PC-3 (cell line): ENCODE data around the gene COL27A1. TPM values are rescaled to one million over a fixed set of nuclear protein-coding genes. Genes with fewer than 3 reads are reported as not detected.

Experiments used
- ATAC-seq: fragments of 200-7000 bp; cut with Tn5 transposase; 2 replicates; pipeline ENCODE4 v1.9.1; 2020; ENCODE audit warnings: mild to moderate bottlenecking, moderate library complexity
- BruUV-seq: library from RNA; stranded (reverse); fragments of 400-500 nt; replicated peaks from 2 replicates; lab custom pipeline; 2021; lab: Mats Ljungman, UMichigan
- CTCF ChIA-PET: fragments of 300-600 bp; sonication (Branson Sonifier 250); formaldehyde crosslinking; loops from one replicate; lab custom pipeline; 2022; ENCODE audit warnings: antibody characterized with exemption; lab: Charles Lee
- POLR2A ChIA-PET: fragments of 300-600 bp; sonication (Branson Sonifier 250); formaldehyde crosslinking; loops from one replicate; lab custom pipeline; 2022; ENCODE audit warnings: antibody characterized with exemption; ENCODE audit not compliant: unreplicated experiment; lab: Charles Lee
- DNase-seq: peaks from one replicate; pipeline ENCODE4 v3.0.0-alpha.2; 2015
- H2AFZ ChIP-seq: fragments of 300-600 bp; sonication (generic); 2 replicates; pipeline ENCODE4 v1.6.0; 2016; ENCODE audit warnings: antibody characterized with exemption, low read length
- H3F3A ChIP-seq: fragments of 300-600 bp; sonication (generic); one replicate; pipeline ENCODE4 v1.6.0; 2017; ENCODE audit warnings: antibody characterized with exemption, low read length, control low read depth, mild to moderate bottlenecking; ENCODE audit not compliant: unreplicated experiment
- H3K27ac ChIP-seq: fragments of 300-600 bp; sonication (generic); 2 replicates; pipeline ENCODE4 v1.5.1; 2016; ENCODE audit warnings: mild to moderate bottlenecking, low read length
- H3K27me3 ChIP-seq: fragments of 300-600 bp; sonication (generic); 2 replicates; pipeline ENCODE4 v1.6.1; 2016; ENCODE audit warnings: low read length, mixed read lengths
- H3K36me3 ChIP-seq: fragments of 300-600 bp; sonication (generic); 2 replicates; pipeline ENCODE4 v1.6.1; 2016; ENCODE audit warnings: low read depth, mixed run types, low read length, mixed read lengths
- H3K4me1 ChIP-seq: fragments of 300-600 bp; sonication (generic); 2 replicates; pipeline ENCODE4 v1.5.1; 2016; ENCODE audit warnings: low read length; ENCODE audit not compliant: insufficient read depth
- H3K4me2 ChIP-seq: fragments of 300-600 bp; sonication (generic); 2 replicates; pipeline ENCODE4 v1.6.0; 2016; ENCODE audit warnings: low read length
- H3K4me3 ChIP-seq: fragments of 300-600 bp; sonication (generic); 2 replicates; pipeline ENCODE4 v1.5.1; 2016; ENCODE audit warnings: mild to moderate bottlenecking, low read length, mixed read lengths
- H3K79me2 ChIP-seq: fragments of 300-600 bp; sonication (generic); 2 replicates; pipeline ENCODE4 v1.6.1; 2017; ENCODE audit warnings: low read length, mixed read lengths
- H3K9ac ChIP-seq: fragments of 300-600 bp; sonication (generic); 2 replicates; pipeline ENCODE4 v1.6.0; 2016; ENCODE audit warnings: mild to moderate bottlenecking, low read length
- H3K9me2 ChIP-seq: fragments of 300-600 bp; sonication (generic); replicated peaks from 2 replicates; pipeline ENCODE4 v1.6.1; 2016; ENCODE audit warnings: mixed run types, low read length, mixed read lengths
- H3K9me3 ChIP-seq: fragments of 300-600 bp; sonication (generic); 2 replicates; pipeline ENCODE4 v1.6.1; 2016; ENCODE audit warnings: low read length, mixed read lengths
- H4K20me1 ChIP-seq: fragments of 300-600 bp; sonication (generic); 2 replicates; pipeline ENCODE4 v1.6.1; 2016; ENCODE audit warnings: low read length, mixed read lengths
- EZH2 ChIP-seq: fragments of 300-600 bp; sonication (generic); IDR thresholded peaks from one replicate; pipeline ENCODE4 v1.6.1; 2017; ENCODE audit warnings: antibody characterized with exemption, mild to moderate bottlenecking, low read length; ENCODE audit not compliant: unreplicated experiment
- EZH2phosphoT487 ChIP-seq: fragments of 300-600 bp; sonication (generic); IDR thresholded peaks from 2 replicates; pipeline ENCODE4 v1.6.1; 2018; ENCODE audit warnings: mild to moderate bottlenecking, antibody characterized with exemption, low read length, borderline replicate concordance
- intact Hi-C: fragments of 100-400 bp; cut with micrococcal nuclease; formaldehyde crosslinking; loops from 2 replicates; pipeline ENCODE4 v1.9.0; 2023
- total RNA-seq: library from RNA; depleted of rRNA; stranded (reverse); fragments of >200 nt; gene quantifications from 2 replicates; pipeline ENCODE4 v1.2.3, GENCODE V29; 2014
- TF ChIP-seq, protein P1 (sequence below): fragments of 300-600 bp; sonication (generic); conservative IDR thresholded peaks from 2 replicates; pipeline ENCODE4 v1.5.1; 2017; ENCODE audit warnings: antibody characterized with exemption, low read depth, mild to moderate bottlenecking, low read length

The COL27A1 gene
- total RNA-seq, 1 experiment from 2014 or later: 4.3 TPM

DNA sequence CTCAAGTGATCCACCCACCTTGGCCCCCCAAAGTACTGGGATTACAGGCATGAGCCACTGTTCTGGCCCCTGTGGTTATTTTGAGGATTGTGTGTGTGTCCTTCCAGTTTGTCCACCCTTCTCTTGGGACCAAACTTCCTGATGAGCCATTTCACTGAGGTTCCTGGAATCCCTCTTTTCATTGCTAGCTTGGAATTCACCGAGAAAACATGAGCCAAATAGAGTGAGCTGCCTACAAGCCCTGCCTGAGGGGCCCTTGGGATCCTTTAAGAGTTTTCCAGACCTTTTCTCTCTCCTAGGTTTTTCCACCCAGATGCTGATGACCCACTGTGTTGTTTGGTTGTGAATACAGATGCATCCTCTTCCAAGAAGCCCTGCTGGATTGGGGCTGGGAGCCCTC is 43.0 kb upstream of the COL27A1 start:
- ChIA-PET POLR2A (no interaction called here), CTCF (interaction anchor here (0.8 kb wide), 1 partner anchor 178 kb away, joined by 3 read pairs; no protein-coding TSS in a partner anchor)
- Histone ChIP-seq H3K36me3 (no peaks in the 10 kb centered on the region), H4K20me1 (no peaks in the 10 kb centered on the region), H3K4me1 (peaks cover 6% of the 10 kb centered on the region), H3K27me3 (no peaks in the 10 kb centered on the region), H2AFZ (no peak overlapping the region), H3K79me2 (no peaks in the 10 kb centered on the region), H3K27ac (no peak overlapping the region), H3K9me2 (no peaks in the 10 kb centered on the region), H3K4me2 (no peak overlapping the region), H3K4me3 (no peak overlapping the region), H3K9me3 (no peaks in the 10 kb centered on the region), H3K9ac (no peak overlapping the region), H3F3A (no peaks in the 10 kb centered on the region)
- ATAC-seq (no peak), DNase-seq (no peak)
- intact Hi-C loops: no loop called here
- no TSS peak for BruUV-seq
- TF ChIP-seq, protein P1, sequence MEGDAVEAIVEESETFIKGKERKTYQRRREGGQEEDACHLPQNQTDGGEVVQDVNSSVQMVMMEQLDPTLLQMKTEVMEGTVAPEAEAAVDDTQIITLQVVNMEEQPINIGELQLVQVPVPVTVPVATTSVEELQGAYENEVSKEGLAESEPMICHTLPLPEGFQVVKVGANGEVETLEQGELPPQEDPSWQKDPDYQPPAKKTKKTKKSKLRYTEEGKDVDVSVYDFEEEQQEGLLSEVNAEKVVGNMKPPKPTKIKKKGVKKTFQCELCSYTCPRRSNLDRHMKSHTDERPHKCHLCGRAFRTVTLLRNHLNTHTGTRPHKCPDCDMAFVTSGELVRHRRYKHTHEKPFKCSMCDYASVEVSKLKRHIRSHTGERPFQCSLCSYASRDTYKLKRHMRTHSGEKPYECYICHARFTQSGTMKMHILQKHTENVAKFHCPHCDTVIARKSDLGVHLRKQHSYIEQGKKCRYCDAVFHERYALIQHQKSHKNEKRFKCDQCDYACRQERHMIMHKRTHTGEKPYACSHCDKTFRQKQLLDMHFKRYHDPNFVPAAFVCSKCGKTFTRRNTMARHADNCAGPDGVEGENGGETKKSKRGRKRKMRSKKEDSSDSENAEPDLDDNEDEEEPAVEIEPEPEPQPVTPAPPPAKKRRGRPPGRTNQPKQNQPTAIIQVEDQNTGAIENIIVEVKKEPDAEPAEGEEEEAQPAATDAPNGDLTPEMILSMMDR: no peak
- TF ChIP-seq EZH2phosphoT487 (no peak), EZH2 (no peak)

GRCh38 chr9:114112778-114113584 is 42.4 kb upstream of the COL27A1 start:
- Histone ChIP-seq H3K4me2 (no peak overlapping the region), H3K9me2 (no peaks in the 10 kb centered on the region), H3K4me1 (peaks cover 6% of the 10 kb centered on the region), H3K9me3 (no peaks in the 10 kb centered on the region), H3K36me3 (no peaks in the 10 kb centered on the region), H3F3A (no peaks in the 10 kb centered on the region), H4K20me1 (no peaks in the 10 kb centered on the region), H3K4me3 (no peak overlapping the region), H3K9ac (no peak overlapping the region), H3K79me2 (no peaks in the 10 kb centered on the region), H3K27ac (no peak overlapping the region), H3K27me3 (no peaks in the 10 kb centered on the region), H2AFZ (no peak overlapping the region)
- CTCF ChIA-PET: interaction anchor here (0.8 kb wide), 1 partner anchor 178 kb away, joined by 3 read pairs; no protein-coding TSS in a partner anchor
- BruUV-seq: no TSS peak
- DNase-seq (peak; percentile 43), ATAC-seq (no peak)
- TF ChIP-seq, protein P1: no peak
- TF ChIP-seq EZH2phosphoT487: no peak
- no peak for TF ChIP-seq EZH2
- POLR2A ChIA-PET: no interaction called here
- intact Hi-C loops: no loop called here

- TF ChIP-seq EZH2phosphoT487 (no peak), EZH2 (no peak)
- TF ChIP-seq, protein P1: no peak
- Histone ChIP-seq H3F3A (no peaks in the 10 kb centered on the region), H3K4me1 (peaks cover 9% of the 10 kb centered on the region), H3K79me2 (no peaks in the 10 kb centered on the region), H3K27me3 (no peaks in the 10 kb centered on the region), H3K4me2 (no peak overlapping the region), H2AFZ (no peak overlapping the region), H3K27ac (no peak overlapping the region), H4K20me1 (no peaks in the 10 kb centered on the region), H3K9ac (no peak overlapping the region), H3K9me2 (no peaks in the 10 kb centered on the region), H3K36me3 (no peaks in the 10 kb centered on the region), H3K9me3 (no peaks in the 10 kb centered on the region), H3K4me3 (no peak overlapping the region)
- DNase-seq: peak; percentile 3
- no TSS peak for BruUV-seq
- no peak for ATAC-seq
- POLR2A ChIA-PET: no interaction called here
- intact Hi-C loops: no loop called here
- CTCF ChIA-PET: no interaction called here
These were observed 41.0 kb upstream of the COL27A1 start for GRCh38 chr9:114114364-114114763.
